SK-N-SH (cell line): ENCODE results near the gene SKIC2. TPM values are rescaled to one million over a fixed set of nuclear protein-coding genes. Genes with fewer than 3 reads are reported as not detected.

Source experiments
- CTCF ChIA-PET: fragments of 300-600, 350-600 bp; formaldehyde crosslinking; extraction: SDS; loops from one replicate; lab custom pipeline; 2021; lab: Yijun Ruan, JAX
- POLR2A ChIA-PET: fragments of 350-600 bp; sonication (Branson Sonifier 250); formaldehyde crosslinking; extraction: SDS; loops from one replicate; lab custom pipeline; 2020; ENCODE audit warnings: antibody characterized with exemption, inconsistent platforms; lab: Yijun Ruan, JAX
- DNase-seq: peaks from one replicate; pipeline ENCODE4 v3.0.0; 2012
- H2AFZ ChIP-seq: fragments of 200-600 bp; sonication (generic); 2 replicates; pipeline ENCODE4 v1.8.1; 2016; ENCODE audit warnings: antibody characterized with exemption, mild to moderate bottlenecking, low read depth
- H3F3A ChIP-seq: fragments of 200-600 bp; sonication (generic); replicated peaks from 2 replicates; pipeline ENCODE3; 2016; ENCODE audit warnings: antibody characterized with exemption, mild to moderate bottlenecking; ENCODE audit not compliant: insufficient read depth
- H3K27ac ChIP-seq, 2 experiments: fragments of 200-500 bp in 1 of 2; fragments of 200-600 bp in 1 of 2; sonication (Bioruptor generic) in 1 of 2; sonication (generic), shearing (Covaris generic) in 1 of 2; 2 replicates each; pipeline versions ENCODE4 v1.5.1 to v1.6.1; 2014 to 2016; ENCODE audit warnings: low read depth in 2 of 2, inconsistent platforms in 1 of 2, low read length in 1 of 2, mild to moderate bottlenecking in 1 of 2, mixed read lengths in 1 of 2
- H3K27me3 ChIP-seq: fragments of 200-600 bp; sonication (generic), shearing (Covaris generic); 2 replicates; pipeline ENCODE4 v1.6.1; 2016; ENCODE audit warnings: mixed run types; ENCODE audit not compliant: insufficient read depth
- H3K36me3 ChIP-seq, 2 experiments: fragments of 200-500 bp in 1 of 2; fragments of 200-600 bp in 1 of 2; sonication (Bioruptor generic) in 1 of 2; sonication (generic) in 1 of 2; replicated peaks in 1 of 2; 2 replicates each; pipeline versions ENCODE3 to v1.5.1; 2014 to 2016; ENCODE audit warnings: low read length in 1 of 2, mild to moderate bottlenecking in 1 of 2; ENCODE audit not compliant: insufficient read depth in 2 of 2, control insufficient read depth in 1 of 2
- H3K4me1 ChIP-seq, 2 experiments: fragments of 200-500 bp in 1 of 2; fragments of 200-600 bp in 1 of 2; sonication (Bioruptor generic) in 1 of 2; sonication (generic), shearing (Covaris generic) in 1 of 2; 2 replicates each; pipeline versions ENCODE4 v1.5.1 to v1.6.1; 2014 to 2016; ENCODE audit warnings: low read depth in 1 of 2, low read length in 1 of 2, mixed run types in 1 of 2; ENCODE audit not compliant: insufficient read depth in 2 of 2, control insufficient read depth in 1 of 2
- H3K4me2 ChIP-seq: fragments of 200-600 bp; sonication (generic), shearing (Covaris generic); 2 replicates; pipeline ENCODE4 v1.6.1; 2017; ENCODE audit warnings: mixed run types
- H3K4me3 ChIP-seq, 2 experiments: fragments of 200-500 bp in 1 of 2; fragments of 200-600 bp in 1 of 2; sonication (Bioruptor generic) in 1 of 2; sonication (generic), shearing (Covaris generic) in 1 of 2; 2 replicates each; pipeline versions ENCODE4 v1.5.1 to v1.8.1; 2014 to 2016; ENCODE audit warnings: low read depth in 2 of 2, inconsistent platforms in 1 of 2, low read length in 1 of 2, mild to moderate bottlenecking in 1 of 2, mixed read lengths in 1 of 2, moderate library complexity in 1 of 2
- H3K79me2 ChIP-seq: fragments of 200-600 bp; sonication (generic); 2 replicates; pipeline ENCODE4 v1.8.1; 2017; ENCODE audit warnings: mild to moderate bottlenecking; ENCODE audit not compliant: insufficient read depth
- H3K9ac ChIP-seq: fragments of 200-600 bp; sonication (generic); 2 replicates; pipeline ENCODE4 v1.6.1; 2017; ENCODE audit warnings: mixed run types
- H3K9me2 ChIP-seq: fragments of 200-600 bp; sonication (generic); 2 replicates; pipeline ENCODE4 v1.6.1; 2017; ENCODE audit warnings: mixed run types
- H3K9me3 ChIP-seq: fragments of 200-600 bp; sonication (generic); 2 replicates; pipeline ENCODE4 v1.6.1; 2017; ENCODE audit warnings: mixed run types, mild to moderate bottlenecking, moderate library complexity
- H4K20me1 ChIP-seq: fragments of 200-600 bp; sonication (generic); 2 replicates; pipeline ENCODE4 v1.6.1; 2017; ENCODE audit warnings: mild to moderate bottlenecking, mixed run types; ENCODE audit not compliant: insufficient read depth
- EP300 ChIP-seq, 2 experiments: IDR thresholded peaks; 2 replicates each; pipeline versions ENCODE4 v1.4.0 to v1.6.1; 2012; ENCODE audit warnings: borderline replicate concordance in 1 of 2, low read depth in 1 of 2, low read length in 1 of 2
- FOXM1 ChIP-seq: IDR thresholded peaks from 2 replicates; pipeline ENCODE4 v1.4.0; 2012; ENCODE audit warnings: low read depth, mild to moderate bottlenecking
- NFIC ChIP-seq: IDR thresholded peaks from 2 replicates; pipeline ENCODE4 v1.4.0; 2012; ENCODE audit warnings: borderline replicate concordance
- NRF1 ChIP-seq: IDR thresholded peaks from 2 replicates; pipeline ENCODE4 v1.6.1; 2012; ENCODE audit warnings: low read depth, mild to moderate bottlenecking, low read length
- RAD21 ChIP-seq: IDR thresholded peaks from 2 replicates; pipeline ENCODE4 v1.6.1; 2012; ENCODE audit warnings: mild to moderate bottlenecking, low read length
- WGBS: methylation state at CpG from one replicate; pipeline ENCODE4 v1.1.6; 2017; ENCODE audit warnings: low lambda C conversion rate; 5-methylcytosine and 5-hydroxymethylcytosine counted together
- polyA plus RNA-seq, 3 experiments: library from polyadenylated mRNA; depleted of rRNA; stranded (reverse); fragments of >200 nt; gene quantifications; 2 replicates each; pipeline ENCODE4 v1.2.3, GENCODE V29; 2012
- TF ChIP-seq, protein P1 (sequence below): fragments of 200-600 bp; sonication (generic); IDR thresholded peaks from 2 replicates; pipeline ENCODE4 v1.6.1; 2017; ENCODE audit warnings: antibody characterized with exemption, mild to moderate bottlenecking, moderate library complexity
- TF ChIP-seq, protein P2 (sequence below): IDR thresholded peaks from 2 replicates; pipeline ENCODE4; 2012
- TF ChIP-seq, protein P3 (sequence below): IDR thresholded peaks from 2 replicates; pipeline ENCODE4 v1.6.1; 2012; ENCODE audit warnings: mild to moderate bottlenecking, low read depth, low read length, moderate library complexity

SKIC2 gene
- polyA plus RNA-seq, 1 of the 3 experiments (the other 2 are of a cell fraction), result 89.4 TPM

DNA sequence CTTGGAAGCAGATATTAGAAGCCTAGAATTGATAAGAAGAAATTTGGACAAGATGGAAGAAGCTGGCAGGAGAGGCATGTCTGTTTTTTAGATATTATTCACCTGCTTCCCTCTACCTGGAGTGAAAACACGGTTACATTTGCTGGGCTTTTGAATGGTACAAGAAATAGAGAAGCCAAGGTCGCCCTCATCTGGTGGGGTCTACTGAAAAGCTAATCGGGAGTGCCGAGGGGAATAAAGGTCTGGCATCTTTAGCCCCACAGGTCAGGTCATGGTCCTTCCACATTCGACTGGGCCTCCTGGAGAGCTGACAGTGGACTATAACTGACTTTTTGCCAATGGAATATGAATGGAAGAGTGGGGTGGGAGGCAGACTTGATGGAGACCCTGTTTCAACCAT, 36.0 kb upstream of the SKIC2 start:
- H3K79me2 ChIP-seq, result no peaks in the 10 kb centered on the region
- H3K9me2 ChIP-seq, result no peaks in the 10 kb centered on the region
- no peaks in the 10 kb centered on the region for H4K20me1 ChIP-seq
- WGBS, result 41% methylated on average over 5 of the region's 5 CpGs
- DNase-seq, result no peak
- ChIA-PET POLR2A (no interaction called here), CTCF (interaction anchor here (1.0 kb wide), 1 partner anchor 21 kb away, joined by 4 read pairs; the partner anchor contains the start of gene ZBTB12)
- H3K4me1 ChIP-seq, result no peaks in the 10 kb centered on the region
- H2AFZ ChIP-seq, result no peak overlapping the region
- H3K4me2 ChIP-seq, result no peak overlapping the region
- no peaks in the 10 kb centered on the region for H3K36me3 ChIP-seq
- no peak for TF ChIP-seq EP300 (IDR thresholded peaks at IDR 0.05; ENCODE audit: borderline replicate concordance in 1 of 2, low read depth in 1 of 2, low read length in 1 of 2)
- TF ChIP-seq, protein P1, sequence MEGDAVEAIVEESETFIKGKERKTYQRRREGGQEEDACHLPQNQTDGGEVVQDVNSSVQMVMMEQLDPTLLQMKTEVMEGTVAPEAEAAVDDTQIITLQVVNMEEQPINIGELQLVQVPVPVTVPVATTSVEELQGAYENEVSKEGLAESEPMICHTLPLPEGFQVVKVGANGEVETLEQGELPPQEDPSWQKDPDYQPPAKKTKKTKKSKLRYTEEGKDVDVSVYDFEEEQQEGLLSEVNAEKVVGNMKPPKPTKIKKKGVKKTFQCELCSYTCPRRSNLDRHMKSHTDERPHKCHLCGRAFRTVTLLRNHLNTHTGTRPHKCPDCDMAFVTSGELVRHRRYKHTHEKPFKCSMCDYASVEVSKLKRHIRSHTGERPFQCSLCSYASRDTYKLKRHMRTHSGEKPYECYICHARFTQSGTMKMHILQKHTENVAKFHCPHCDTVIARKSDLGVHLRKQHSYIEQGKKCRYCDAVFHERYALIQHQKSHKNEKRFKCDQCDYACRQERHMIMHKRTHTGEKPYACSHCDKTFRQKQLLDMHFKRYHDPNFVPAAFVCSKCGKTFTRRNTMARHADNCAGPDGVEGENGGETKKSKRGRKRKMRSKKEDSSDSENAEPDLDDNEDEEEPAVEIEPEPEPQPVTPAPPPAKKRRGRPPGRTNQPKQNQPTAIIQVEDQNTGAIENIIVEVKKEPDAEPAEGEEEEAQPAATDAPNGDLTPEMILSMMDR, result peak; percentile 23
- peak; percentile 21 for TF ChIP-seq RAD21
- no peak overlapping the region for H3K4me3 ChIP-seq
- H3F3A ChIP-seq, result no peaks in the 10 kb centered on the region
- H3K9me3 ChIP-seq, result no peaks in the 10 kb centered on the region
- no peak overlapping the region for H3K27ac ChIP-seq
- H3K9ac ChIP-seq, result no peak overlapping the region
- H3K27me3 ChIP-seq, result no peaks in the 10 kb centered on the region

DNA sequence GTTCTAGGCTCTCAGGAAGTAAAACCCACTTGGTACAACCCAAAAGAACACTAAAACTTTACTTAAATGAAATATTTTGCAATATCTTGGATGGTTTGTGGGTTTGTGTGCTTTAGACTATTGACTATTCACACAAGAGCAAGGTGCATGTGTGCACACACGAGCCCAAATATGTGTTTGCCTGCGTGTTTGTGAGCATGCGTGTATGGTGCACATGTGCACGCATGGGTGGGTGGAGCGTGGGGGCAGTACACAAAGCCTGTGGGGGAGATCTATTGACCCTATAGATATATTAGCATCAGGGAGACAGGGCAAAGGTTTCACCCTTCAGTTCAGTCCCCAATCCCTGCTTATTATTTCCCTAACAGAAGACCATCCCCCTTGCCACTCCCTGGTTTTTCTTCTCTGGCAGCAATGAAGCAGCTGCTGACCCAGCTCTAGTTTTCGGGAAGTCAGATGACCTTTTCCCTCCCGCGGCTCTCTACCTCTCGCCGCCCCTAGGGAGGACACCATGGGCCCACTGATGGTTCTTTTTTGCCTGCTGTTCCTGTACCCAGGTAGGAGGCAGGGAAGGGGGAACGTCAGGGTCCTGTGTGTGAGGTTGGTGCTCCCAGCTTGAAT, 31.6 kb upstream of the SKIC2 start, which contains the start of gene C2:
Gene C2, plus strand, starts transcription at position 476 of the 621 bp plus-strand sequence. Its CDS starts 36 bp downstream, at position 512.
- POLR2A ChIA-PET, result no interaction called here
- WGBS, result 62% methylated on average over 11 of the region's 11 CpGs
- Histone ChIP-seq H2AFZ (no peak within 1 kb of the TSS), H3K36me3 (no peaks in the 10 kb centered on the region), H3K9me3 (no peaks in the 10 kb centered on the region), H3F3A (no peaks in the 10 kb centered on the region), H3K4me1 (no peaks in the 10 kb centered on the region), H3K4me3 (no peak within 1 kb of the TSS), H3K79me2 (no peaks in the 10 kb centered on the region), H3K27me3 (no peaks in the 10 kb centered on the region), H3K9me2 (no peaks in the 10 kb centered on the region), H4K20me1 (no peaks in the 10 kb centered on the region), H3K4me2 (no peak within 1 kb of the TSS), H3K9ac (no peak within 1 kb of the TSS), H3K27ac (no peak within 1 kb of the TSS)
- CTCF ChIA-PET, result no interaction called here
- TF ChIP-seq NRF1, result no peak
- no peak for TF ChIP-seq NFIC
- TF ChIP-seq, protein P2, sequence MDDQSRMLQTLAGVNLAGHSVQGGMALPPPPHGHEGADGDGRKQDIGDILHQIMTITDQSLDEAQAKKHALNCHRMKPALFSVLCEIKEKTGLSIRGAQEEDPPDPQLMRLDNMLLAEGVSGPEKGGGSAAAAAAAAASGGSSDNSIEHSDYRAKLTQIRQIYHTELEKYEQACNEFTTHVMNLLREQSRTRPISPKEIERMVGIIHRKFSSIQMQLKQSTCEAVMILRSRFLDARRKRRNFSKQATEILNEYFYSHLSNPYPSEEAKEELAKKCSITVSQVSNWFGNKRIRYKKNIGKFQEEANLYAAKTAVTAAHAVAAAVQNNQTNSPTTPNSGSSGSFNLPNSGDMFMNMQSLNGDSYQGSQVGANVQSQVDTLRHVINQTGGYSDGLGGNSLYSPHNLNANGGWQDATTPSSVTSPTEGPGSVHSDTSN, result no peak
- no peak for TF ChIP-seq FOXM1
- TF ChIP-seq, protein P3, sequence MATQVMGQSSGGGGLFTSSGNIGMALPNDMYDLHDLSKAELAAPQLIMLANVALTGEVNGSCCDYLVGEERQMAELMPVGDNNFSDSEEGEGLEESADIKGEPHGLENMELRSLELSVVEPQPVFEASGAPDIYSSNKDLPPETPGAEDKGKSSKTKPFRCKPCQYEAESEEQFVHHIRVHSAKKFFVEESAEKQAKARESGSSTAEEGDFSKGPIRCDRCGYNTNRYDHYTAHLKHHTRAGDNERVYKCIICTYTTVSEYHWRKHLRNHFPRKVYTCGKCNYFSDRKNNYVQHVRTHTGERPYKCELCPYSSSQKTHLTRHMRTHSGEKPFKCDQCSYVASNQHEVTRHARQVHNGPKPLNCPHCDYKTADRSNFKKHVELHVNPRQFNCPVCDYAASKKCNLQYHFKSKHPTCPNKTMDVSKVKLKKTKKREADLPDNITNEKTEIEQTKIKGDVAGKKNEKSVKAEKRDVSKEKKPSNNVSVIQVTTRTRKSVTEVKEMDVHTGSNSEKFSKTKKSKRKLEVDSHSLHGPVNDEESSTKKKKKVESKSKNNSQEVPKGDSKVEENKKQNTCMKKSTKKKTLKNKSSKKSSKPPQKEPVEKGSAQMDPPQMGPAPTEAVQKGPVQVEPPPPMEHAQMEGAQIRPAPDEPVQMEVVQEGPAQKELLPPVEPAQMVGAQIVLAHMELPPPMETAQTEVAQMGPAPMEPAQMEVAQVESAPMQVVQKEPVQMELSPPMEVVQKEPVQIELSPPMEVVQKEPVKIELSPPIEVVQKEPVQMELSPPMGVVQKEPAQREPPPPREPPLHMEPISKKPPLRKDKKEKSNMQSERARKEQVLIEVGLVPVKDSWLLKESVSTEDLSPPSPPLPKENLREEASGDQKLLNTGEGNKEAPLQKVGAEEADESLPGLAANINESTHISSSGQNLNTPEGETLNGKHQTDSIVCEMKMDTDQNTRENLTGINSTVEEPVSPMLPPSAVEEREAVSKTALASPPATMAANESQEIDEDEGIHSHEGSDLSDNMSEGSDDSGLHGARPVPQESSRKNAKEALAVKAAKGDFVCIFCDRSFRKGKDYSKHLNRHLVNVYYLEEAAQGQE, result no peak
- no peak for DNase-seq
